WTC11 (cell line): Measurements from ENCODE around the gene TCHP.

Experiments
- CTCF ChIP-seq: fragments of 200-600 bp; IDR thresholded peaks from 2 replicates; pipeline ENCODE4 v1.8.0; 2022; ENCODE audit warnings: antibody characterized with exemption
- FOXK1 ChIP-seq: sonication (generic); formaldehyde crosslinking; IDR thresholded peaks from 2 replicates; pipeline ENCODE4 v1.8.0; 2022; ENCODE audit warnings: mild to moderate bottlenecking, moderate library complexity, missing genetic modification reagents
- GABPB1 ChIP-seq: sonication (generic); formaldehyde crosslinking; IDR thresholded peaks from 2 replicates; pipeline ENCODE4 v1.8.1; 2023; ENCODE audit warnings: mild to moderate bottlenecking, missing genetic modification reagents
- GTF2I ChIP-seq: fragments of 250-450 bp; sonication (Bioruptor Pico); conservative IDR thresholded peaks from 2 replicates; pipeline ENCODE4 v1.4.0; 2021; ENCODE audit warnings: mild to moderate bottlenecking
- NFYB ChIP-seq: sonication (generic); formaldehyde crosslinking; conservative IDR thresholded peaks from 2 replicates; pipeline ENCODE4 v1.8.0; 2022; ENCODE audit warnings: low read depth, missing genetic modification reagents
- NR2C2 ChIP-seq: sonication (generic); formaldehyde crosslinking; IDR thresholded peaks from 2 replicates; pipeline ENCODE4 v1.8.0; 2022; ENCODE audit warnings: mild to moderate bottlenecking, missing genetic modification reagents
- SP1 ChIP-seq: sonication (generic); formaldehyde crosslinking; conservative IDR thresholded peaks from 2 replicates; pipeline ENCODE4 v1.8.1; 2022; ENCODE audit warnings: missing genetic modification reagents
- ZBTB43 ChIP-seq: sonication (generic); formaldehyde crosslinking; IDR thresholded peaks from 2 replicates; pipeline ENCODE4 v1.8.1; 2023; ENCODE audit warnings: mild to moderate bottlenecking, missing genetic modification reagents
- ZNF121 ChIP-seq: sonication (generic); formaldehyde crosslinking; IDR thresholded peaks from 2 replicates; pipeline ENCODE4 v1.8.0; 2023; ENCODE audit warnings: missing genetic modification reagents
- ZNF512 ChIP-seq: sonication (generic); formaldehyde crosslinking; IDR thresholded peaks from 2 replicates; pipeline ENCODE4 v1.8.1; 2022; ENCODE audit warnings: missing genetic modification reagents, borderline replicate concordance

GRCh38 chr12:109923038-109923437 is 23.0 kb downstream of the TCHP start:
- TF ChIP-seq GTF2I (CRISPR knock-in tag) (no peak), ZBTB43 (CRISPR knock-in tag) (no peak), ZNF512 (CRISPR knock-in tag) (no peak), CTCF (no peak), NFYB (CRISPR knock-in tag) (no peak), SP1 (CRISPR knock-in tag) (no peak), ZNF121 (no peak), NR2C2 (CRISPR knock-in tag) (no peak), GABPB1 (CRISPR knock-in tag) (no peak), FOXK1 (CRISPR knock-in tag) (no peak)
